ENCODE measurements around the gene CAND1.

Gene CAND1

DNA sequence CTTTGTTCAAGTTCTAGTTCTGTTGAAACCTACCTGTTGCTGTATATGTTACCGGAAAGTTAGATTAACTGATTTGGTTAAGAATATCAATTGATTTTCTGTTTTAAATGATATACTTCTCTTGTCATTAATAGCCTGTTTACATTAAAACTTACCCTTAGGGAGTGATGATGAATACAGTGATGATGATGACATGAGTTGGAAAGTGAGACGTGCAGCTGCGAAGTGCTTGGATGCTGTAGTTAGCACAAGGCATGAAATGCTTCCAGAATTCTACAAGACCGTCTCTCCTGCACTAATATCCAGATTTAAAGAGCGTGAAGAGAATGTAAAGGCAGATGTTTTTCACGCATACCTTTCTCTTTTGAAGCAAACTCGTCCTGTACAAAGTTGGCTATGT is 33.0 kb downstream of the CAND1 start:
- Histone ChIP-seq H3K9me3 (ENCODE audit: control insufficient read depth in 5 of 5, low read length in 5 of 5) (no peaks in the 10 kb centered on the region), H3K36me3 (ENCODE audit: control insufficient read depth in 5 of 5, insufficient read depth in 5 of 5, low read length in 5 of 5) (peaks cover 45 to 84% (median 69%) of the 10 kb centered on the region in 5 donors), H3K9ac (ENCODE audit: low read length in 5 of 5) (no peak overlapping the region), H3K27me3 (ENCODE audit: control insufficient read depth in 5 of 5, insufficient read depth in 4 of 5, low read length in 5 of 5) (no peaks in the 10 kb centered on the region), H3K4me1 (ENCODE audit: control insufficient read depth in 5 of 5, insufficient read depth in 5 of 5, low read length in 5 of 5) (no peaks in the 10 kb centered on the region), H3K27ac (ENCODE audit: low read depth, low read length) (no peak overlapping the region), H3K4me3 (ENCODE audit: low read depth in 1 of 5, low read length in 5 of 5) (no peak overlapping the region)

DNA sequence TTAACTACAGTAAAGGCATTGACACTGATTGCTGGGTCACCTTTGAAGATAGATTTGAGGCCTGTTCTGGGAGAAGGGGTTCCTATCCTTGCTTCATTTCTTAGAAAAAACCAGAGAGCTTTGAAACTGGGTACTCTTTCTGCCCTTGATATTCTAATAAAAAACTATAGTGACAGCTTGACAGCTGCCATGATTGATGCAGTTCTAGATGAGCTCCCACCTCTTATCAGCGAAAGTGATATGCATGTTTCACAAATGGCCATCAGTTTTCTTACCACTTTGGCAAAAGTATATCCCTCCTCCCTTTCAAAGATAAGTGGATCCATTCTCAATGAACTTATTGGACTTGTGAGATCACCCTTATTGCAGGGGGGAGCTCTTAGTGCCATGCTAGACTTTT is 36.4 kb downstream of the CAND1 start:
- H3K36me3 ChIP-seq (ENCODE audit: control insufficient read depth in 5 of 5, insufficient read depth in 5 of 5, low read length in 5 of 5): peaks cover 55 to 83% (median 73%) of the 10 kb centered on the region in 5 donors
- H3K27me3 ChIP-seq (ENCODE audit: control insufficient read depth in 5 of 5, insufficient read depth in 4 of 5, low read length in 5 of 5): no peaks in the 10 kb centered on the region
- no peak overlapping the region for H3K9ac ChIP-seq (ENCODE audit: low read length in 5 of 5)
- no peak overlapping the region for H3K27ac ChIP-seq (ENCODE audit: low read depth, low read length)
- H3K9me3 ChIP-seq (ENCODE audit: control insufficient read depth in 5 of 5, low read length in 5 of 5): no peaks in the 10 kb centered on the region
- no peak overlapping the region for H3K4me3 ChIP-seq (ENCODE audit: low read depth in 1 of 5, low read length in 5 of 5)
- no peaks in the 10 kb centered on the region for H3K4me1 ChIP-seq (ENCODE audit: control insufficient read depth in 5 of 5, insufficient read depth in 5 of 5, low read length in 5 of 5)

DNA sequence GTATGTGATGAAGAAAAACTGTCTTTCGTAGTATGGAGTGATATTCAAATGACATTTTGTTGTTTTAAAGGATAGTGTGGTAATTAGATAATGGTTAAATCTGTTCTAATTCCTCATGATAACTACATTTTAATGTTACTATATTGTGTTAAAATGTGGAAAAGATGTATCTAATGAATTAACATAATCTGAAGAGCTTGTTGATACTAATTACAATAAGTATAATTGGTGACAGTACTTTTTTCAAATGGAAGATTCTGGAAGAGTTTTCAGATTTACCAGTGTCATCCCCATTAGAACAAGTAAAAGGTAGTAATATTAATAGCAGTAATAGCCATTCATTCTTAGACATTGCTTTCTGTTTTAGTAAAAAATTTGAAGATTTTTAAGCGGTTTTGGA is 37.6 kb downstream of the CAND1 start:
- Histone ChIP-seq H3K36me3 (ENCODE audit: control insufficient read depth in 5 of 5, insufficient read depth in 5 of 5, low read length in 5 of 5) (peaks cover 62 to 91% (median 81%) of the 10 kb centered on the region in 5 donors), H3K27me3 (ENCODE audit: control insufficient read depth in 5 of 5, insufficient read depth in 4 of 5, low read length in 5 of 5) (no peaks in the 10 kb centered on the region), H3K4me1 (ENCODE audit: control insufficient read depth in 5 of 5, insufficient read depth in 5 of 5, low read length in 5 of 5) (no peaks in the 10 kb centered on the region), H3K9ac (ENCODE audit: low read length in 5 of 5) (no peak overlapping the region), H3K27ac (ENCODE audit: low read depth, low read length) (no peak overlapping the region), H3K4me3 (ENCODE audit: low read depth in 1 of 5, low read length in 5 of 5) (no peak overlapping the region), H3K9me3 (ENCODE audit: control insufficient read depth in 5 of 5, low read length in 5 of 5) (no peaks in the 10 kb centered on the region)

DNA sequence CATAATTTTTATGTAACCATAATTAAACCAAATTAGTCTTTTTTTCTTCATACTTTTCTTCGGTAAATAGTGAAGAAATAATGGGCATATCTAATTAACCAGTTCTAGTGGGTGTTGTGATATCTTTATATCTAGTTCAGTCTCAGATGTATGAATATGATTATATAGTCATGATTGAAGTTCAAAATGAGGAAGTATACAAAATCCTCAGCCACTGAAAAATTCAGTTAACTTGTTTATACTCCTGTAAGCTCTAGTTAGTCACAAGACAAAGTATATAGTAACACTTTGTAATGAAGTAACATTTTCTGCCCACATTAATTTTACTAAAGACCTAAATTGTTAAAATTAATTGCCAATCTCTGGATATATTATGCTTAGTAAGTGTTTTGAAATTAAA is 46.5 kb downstream of the CAND1 start:
- Histone ChIP-seq H3K27ac (ENCODE audit: low read depth, low read length) (no peak overlapping the region), H3K4me1 (ENCODE audit: control insufficient read depth in 5 of 5, insufficient read depth in 5 of 5, low read length in 5 of 5) (no peaks in the 10 kb centered on the region), H3K9ac (ENCODE audit: low read length in 5 of 5) (no peak overlapping the region), H3K9me3 (ENCODE audit: control insufficient read depth in 5 of 5, low read length in 5 of 5) (no peaks in the 10 kb centered on the region), H3K4me3 (ENCODE audit: low read depth in 1 of 5, low read length in 5 of 5) (no peak overlapping the region), H3K36me3 (ENCODE audit: control insufficient read depth in 5 of 5, insufficient read depth in 5 of 5, low read length in 5 of 5) (peaks cover 30 to 55% (median 42%) of the 10 kb centered on the region in 5 donors), H3K27me3 (ENCODE audit: control insufficient read depth in 5 of 5, insufficient read depth in 4 of 5, low read length in 5 of 5) (no peaks in the 10 kb centered on the region)

DNA sequence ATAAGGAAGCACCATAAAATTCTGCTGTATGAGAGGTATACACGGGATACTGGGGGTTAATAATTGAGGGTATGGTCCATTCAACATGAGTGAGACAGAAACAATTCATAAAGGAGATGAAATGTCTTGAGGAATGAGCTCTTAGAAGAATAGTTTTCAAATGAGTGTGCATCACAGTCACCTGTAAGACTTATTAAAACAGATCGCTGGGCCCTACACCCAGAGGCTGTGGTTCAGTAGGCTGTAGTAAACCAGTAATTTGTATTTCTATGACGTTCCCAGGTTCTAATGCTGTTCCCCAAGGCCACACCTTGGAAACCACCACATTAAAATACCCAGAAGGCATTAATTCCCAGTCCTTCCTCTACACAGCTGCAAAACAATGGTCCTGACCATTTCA is 49.6 kb downstream of the CAND1 start:
- no peaks in the 10 kb centered on the region for H3K9me3 ChIP-seq (ENCODE audit: control insufficient read depth in 5 of 5, low read length in 5 of 5)
- H3K36me3 ChIP-seq (ENCODE audit: control insufficient read depth in 5 of 5, insufficient read depth in 5 of 5, low read length in 5 of 5): peaks cover 10 to 23% (median 13%) of the 10 kb centered on the region in 5 donors
- no peaks in the 10 kb centered on the region for H3K4me1 ChIP-seq (ENCODE audit: control insufficient read depth in 5 of 5, insufficient read depth in 5 of 5, low read length in 5 of 5)
- no peak overlapping the region for H3K9ac ChIP-seq (ENCODE audit: low read length in 5 of 5)
- no peak overlapping the region for H3K4me3 ChIP-seq (ENCODE audit: low read depth in 1 of 5, low read length in 5 of 5)
- H3K27me3 ChIP-seq (ENCODE audit: control insufficient read depth in 5 of 5, insufficient read depth in 4 of 5, low read length in 5 of 5): no peaks in the 10 kb centered on the region
- H3K27ac ChIP-seq (ENCODE audit: low read depth, low read length): no peak overlapping the region

DNA sequence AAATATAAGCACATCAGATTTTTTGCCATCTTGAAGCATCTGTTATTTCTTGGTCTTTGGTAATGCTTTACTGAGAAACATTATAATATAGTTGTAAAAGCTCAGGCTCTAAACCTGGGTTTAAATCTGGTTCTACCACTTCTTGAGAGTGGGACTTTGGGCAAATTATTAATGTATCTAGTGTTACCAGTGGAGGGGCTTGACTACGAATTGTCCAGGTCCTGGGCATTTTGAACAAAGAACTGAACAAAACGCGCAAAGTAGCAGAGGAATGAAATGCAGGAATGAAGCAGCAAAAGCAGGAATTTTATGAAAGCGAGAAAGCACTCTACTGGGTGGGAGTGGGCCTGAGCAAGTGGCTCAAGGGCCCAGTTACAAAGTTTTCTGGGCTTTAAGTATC is 50.8 kb downstream of the CAND1 start:
- Histone ChIP-seq H3K9me3 (ENCODE audit: control insufficient read depth in 5 of 5, low read length in 5 of 5) (no peaks in the 10 kb centered on the region), H3K27ac (ENCODE audit: low read depth, low read length) (no peak overlapping the region), H3K9ac (ENCODE audit: low read length in 5 of 5) (no peak overlapping the region), H3K36me3 (ENCODE audit: control insufficient read depth in 5 of 5, insufficient read depth in 5 of 5, low read length in 5 of 5) (peaks cover 5 to 13% (median 9%) of the 10 kb centered on the region in 5 donors), H3K4me3 (ENCODE audit: low read depth in 1 of 5, low read length in 5 of 5) (no peak overlapping the region), H3K4me1 (ENCODE audit: control insufficient read depth in 5 of 5, insufficient read depth in 5 of 5, low read length in 5 of 5) (no peaks in the 10 kb centered on the region), H3K27me3 (ENCODE audit: control insufficient read depth in 5 of 5, insufficient read depth in 4 of 5, low read length in 5 of 5) (no peaks in the 10 kb centered on the region)

DNA sequence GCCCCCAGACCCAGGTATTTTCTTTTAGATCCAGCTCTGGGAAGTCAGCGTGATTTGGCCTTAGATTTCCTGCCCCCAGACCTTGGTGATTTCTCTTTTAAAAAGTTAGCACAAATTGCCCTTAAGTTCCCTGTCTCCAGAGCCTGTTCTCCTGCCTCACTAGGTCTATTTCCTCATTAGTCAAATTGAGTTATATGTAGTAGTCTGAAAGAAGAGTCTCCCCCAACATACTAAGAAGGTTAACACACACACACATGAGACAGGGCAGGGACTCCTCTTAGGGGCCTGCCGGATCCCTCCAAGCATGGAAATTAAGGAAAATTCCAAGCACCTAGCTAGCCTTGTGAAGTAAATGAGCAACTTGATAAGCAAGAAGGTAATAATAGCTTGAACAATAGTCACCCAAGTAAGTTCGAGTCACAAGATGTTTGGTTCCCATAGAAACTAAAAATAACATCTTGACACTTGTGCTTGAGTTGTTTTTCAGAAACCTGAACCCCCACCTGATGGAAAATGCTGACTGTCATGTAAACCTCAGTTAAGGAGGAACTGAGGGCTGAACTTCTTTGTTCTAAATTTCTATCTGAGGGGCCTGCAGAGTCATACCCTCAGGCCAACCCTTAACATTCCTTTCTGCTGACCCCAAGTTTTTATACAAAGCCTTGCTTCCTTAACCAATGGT is 51.6 kb downstream of the CAND1 start:
- H3K9me3 ChIP-seq (ENCODE audit: control insufficient read depth in 5 of 5, low read length in 5 of 5): no peaks in the 10 kb centered on the region
- H3K27me3 ChIP-seq (ENCODE audit: control insufficient read depth in 5 of 5, insufficient read depth in 4 of 5, low read length in 5 of 5): no peaks in the 10 kb centered on the region
- no peak overlapping the region for H3K27ac ChIP-seq (ENCODE audit: low read depth, low read length)
- H3K4me1 ChIP-seq (ENCODE audit: control insufficient read depth in 5 of 5, insufficient read depth in 5 of 5, low read length in 5 of 5): no peaks in the 10 kb centered on the region
- peaks cover 5 to 13% (median 9%) of the 10 kb centered on the region in 5 donors for H3K36me3 ChIP-seq (ENCODE audit: control insufficient read depth in 5 of 5, insufficient read depth in 5 of 5, low read length in 5 of 5)
- H3K9ac ChIP-seq (ENCODE audit: low read length in 5 of 5): no peak overlapping the region
- H3K4me3 ChIP-seq (ENCODE audit: low read depth in 1 of 5, low read length in 5 of 5): no peak overlapping the region

DNA sequence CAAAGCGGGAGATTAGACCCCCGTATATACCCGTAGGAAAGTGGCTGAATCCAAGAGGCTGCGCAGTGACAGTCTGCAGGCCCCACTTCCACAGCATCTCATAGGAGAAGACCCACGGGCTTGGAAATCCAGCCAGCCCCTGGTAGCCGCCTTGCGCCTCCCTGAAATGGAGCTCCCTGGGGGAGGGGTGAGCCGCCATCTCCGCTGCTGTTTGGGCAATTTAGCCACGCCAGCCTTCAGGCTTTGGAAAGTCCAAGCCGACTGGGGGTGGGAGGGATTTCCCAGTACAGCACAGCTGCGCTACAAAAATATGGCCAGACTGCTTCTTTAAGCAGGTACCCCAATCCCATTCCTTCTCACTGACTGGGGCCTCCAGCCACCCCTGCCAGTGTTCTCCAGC is 53.4 kb downstream of the CAND1 start:
- H3K36me3 ChIP-seq (ENCODE audit: control insufficient read depth in 5 of 5, insufficient read depth in 5 of 5, low read length in 5 of 5): peaks cover 0 to 13% (median 5%) of the 10 kb centered on the region in 5 donors
- no peak overlapping the region for H3K27ac ChIP-seq (ENCODE audit: low read depth, low read length)
- no peak overlapping the region for H3K9ac ChIP-seq (ENCODE audit: low read length in 5 of 5)
- no peaks in the 10 kb centered on the region for H3K9me3 ChIP-seq (ENCODE audit: control insufficient read depth in 5 of 5, low read length in 5 of 5)
- no peak overlapping the region for H3K4me3 ChIP-seq (ENCODE audit: low read depth in 1 of 5, low read length in 5 of 5)
- H3K27me3 ChIP-seq (ENCODE audit: control insufficient read depth in 5 of 5, insufficient read depth in 4 of 5, low read length in 5 of 5): no peaks in the 10 kb centered on the region
- no peaks in the 10 kb centered on the region for H3K4me1 ChIP-seq (ENCODE audit: control insufficient read depth in 5 of 5, insufficient read depth in 5 of 5, low read length in 5 of 5)

DNA sequence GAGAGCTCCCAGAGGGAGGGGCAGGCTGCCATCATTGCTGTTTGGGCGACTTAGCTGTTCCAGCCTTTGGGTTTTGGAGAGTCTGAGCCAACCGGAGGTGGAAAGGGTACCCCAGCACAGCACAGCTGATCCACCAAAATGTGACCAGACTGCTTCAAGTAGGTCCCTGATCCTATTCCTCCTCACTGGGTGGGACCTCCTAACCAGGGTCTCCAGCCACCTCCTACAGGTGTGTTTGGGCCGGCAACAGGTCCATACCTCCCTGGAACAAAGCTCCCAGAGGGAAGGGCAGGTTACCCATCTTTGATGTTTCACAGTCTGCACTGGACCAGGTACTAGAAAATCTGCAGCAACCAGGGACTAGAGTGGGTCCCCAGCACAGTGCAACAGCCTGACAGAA is 53.8 kb downstream of the CAND1 start:
- no peaks in the 10 kb centered on the region for H3K9me3 ChIP-seq (ENCODE audit: control insufficient read depth in 5 of 5, low read length in 5 of 5)
- no peak overlapping the region for H3K9ac ChIP-seq (ENCODE audit: low read length in 5 of 5)
- H3K4me1 ChIP-seq (ENCODE audit: control insufficient read depth in 5 of 5, insufficient read depth in 5 of 5, low read length in 5 of 5): no peaks in the 10 kb centered on the region
- H3K27me3 ChIP-seq (ENCODE audit: control insufficient read depth in 5 of 5, insufficient read depth in 4 of 5, low read length in 5 of 5): no peaks in the 10 kb centered on the region
- no peak overlapping the region for H3K27ac ChIP-seq (ENCODE audit: low read depth, low read length)
- H3K4me3 ChIP-seq (ENCODE audit: low read depth in 1 of 5, low read length in 5 of 5): no peak overlapping the region
- H3K36me3 ChIP-seq (ENCODE audit: control insufficient read depth in 5 of 5, insufficient read depth in 5 of 5, low read length in 5 of 5): peaks cover 0 to 13% (median 5%) of the 10 kb centered on the region in 5 donors

DNA sequence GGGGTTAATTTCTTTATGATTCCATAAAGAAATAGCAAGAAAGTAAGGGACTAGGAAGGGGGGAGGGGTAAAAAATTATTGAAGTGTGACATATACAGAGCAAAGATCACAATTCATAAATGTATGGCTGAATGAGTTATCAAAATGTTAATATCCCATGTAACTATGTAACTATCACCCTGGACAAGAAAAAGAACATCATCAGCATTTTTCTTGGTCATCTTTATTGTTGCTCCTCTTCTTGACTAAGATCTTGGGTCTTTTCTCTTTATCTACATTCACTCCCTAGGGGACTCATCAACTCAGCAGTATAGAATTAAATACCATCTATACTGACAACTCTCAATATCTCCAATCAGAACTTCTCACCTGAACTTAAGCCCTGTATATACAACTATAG is 57.5 kb downstream of the CAND1 start:
- Histone ChIP-seq H3K4me1 (ENCODE audit: control insufficient read depth in 5 of 5, insufficient read depth in 5 of 5, low read length in 5 of 5) (no peaks in the 10 kb centered on the region), H3K9me3 (ENCODE audit: control insufficient read depth in 5 of 5, low read length in 5 of 5) (no peaks in the 10 kb centered on the region), H3K27me3 (ENCODE audit: control insufficient read depth in 5 of 5, insufficient read depth in 4 of 5, low read length in 5 of 5) (no peaks in the 10 kb centered on the region), H3K9ac (ENCODE audit: low read length in 5 of 5) (no peak overlapping the region), H3K36me3 (ENCODE audit: control insufficient read depth in 5 of 5, insufficient read depth in 5 of 5, low read length in 5 of 5) (peaks cover 0 to 2% (median 0%) of the 10 kb centered on the region in 5 donors), H3K4me3 (ENCODE audit: low read depth in 1 of 5, low read length in 5 of 5) (no peak overlapping the region), H3K27ac (ENCODE audit: low read depth, low read length) (no peak overlapping the region)

All from subcutaneous abdominal adipose tissue (tissue), 5 donors.